GM12878 (cell line): Measurements from ENCODE around the gene CACHD1. TPM values are rescaled to one million over a fixed set of nuclear protein-coding genes. Genes with fewer than 3 reads are reported as not detected.

Experiments used
- ATAC-seq: fragments of 200-7000 bp; cut with Tn5 transposase; 3 replicates; pipeline ENCODE4 v1.9.1; 2020; ENCODE audit warnings: mild to moderate bottlenecking, moderate library complexity
- BruUV-seq: library from RNA; stranded (reverse); fragments of 400-500 nt; replicated peaks from 2 replicates; lab custom pipeline; 2021; lab: Mats Ljungman, UMichigan
- CTCF ChIA-PET: fragments of 300-600 bp; sonication (Branson Sonifier 250); formaldehyde crosslinking; extraction: SDS; loops from one replicate; lab custom pipeline; 2021; ENCODE audit warnings: inconsistent platforms; lab: Yijun Ruan, JAX
- POLR2A ChIA-PET: fragments of 350-600 bp; formaldehyde crosslinking; extraction: SDS; loops from one replicate; lab custom pipeline; 2021; ENCODE audit warnings: inconsistent platforms; lab: Charles Lee
- RAD21 ChIA-PET: fragments of 300-600 bp; sonication (Branson Sonifier 250); formaldehyde crosslinking; loops from one replicate; lab custom pipeline; 2023; ENCODE audit warnings: antibody characterized with exemption; ENCODE audit not compliant: unreplicated experiment; lab: Charles Lee
- SMC1A ChIA-PET: fragments of 300-600 bp; sonication (Branson Sonifier 250); formaldehyde crosslinking; loops from one replicate; lab custom pipeline; 2023; ENCODE audit not compliant: unreplicated experiment, uncharacterized antibody; lab: Charles Lee
- DNase-seq: peaks from one replicate; pipeline ENCODE4 v3.0.0-alpha.2; 2011; ENCODE audit warnings: low read depth, low spot score
- FAIRE-seq: peaks from 3 replicates; lab custom pipeline; 2011; peaks lifted over from hg19 to GRCh38; lab: Jason Lieb, UNC
- H2AFZ ChIP-seq: 2 replicates; pipeline ENCODE4 v1.6.0; 2011; ENCODE audit warnings: low read depth, low read length, control low read depth; ENCODE audit not compliant: control insufficient read depth
- H3K27ac ChIP-seq: 2 replicates; pipeline ENCODE4 v1.5.1; 2011; ENCODE audit warnings: control low read depth; ENCODE audit not compliant: control insufficient read depth, insufficient read depth
- H3K27me3 ChIP-seq, 2 experiments: replicated peaks in 1 of 2; 2 replicates each; pipeline versions ENCODE4 v1.6.0 to v1.6.1; 2011; ENCODE audit warnings: low read length in 1 of 2; ENCODE audit not compliant: control insufficient read depth in 2 of 2, insufficient read depth in 2 of 2
- H3K36me3 ChIP-seq, 2 experiments: 2 replicates each; pipeline ENCODE4 v1.5.1; 2011; ENCODE audit warnings: low read length in 1 of 2; ENCODE audit not compliant: control insufficient read depth in 2 of 2, insufficient read depth in 2 of 2
- H3K4me1 ChIP-seq: 2 replicates; pipeline ENCODE4 v1.6.1; 2011; ENCODE audit warnings: mild to moderate bottlenecking, low read length, moderate library complexity, mixed read lengths; ENCODE audit not compliant: control insufficient read depth, insufficient read depth
- H3K4me2 ChIP-seq: 2 replicates; pipeline ENCODE4 v1.6.0; 2011; ENCODE audit warnings: control low read depth; ENCODE audit not compliant: control insufficient read depth, insufficient read depth
- H3K4me3 ChIP-seq: fragments of 200-600 bp; sonication (generic); 2 replicates; pipeline ENCODE4 v1.5.1; 2016
- H3K79me2 ChIP-seq: 2 replicates; pipeline ENCODE4 v1.6.0; 2011; ENCODE audit warnings: low read length; ENCODE audit not compliant: control insufficient read depth, insufficient read depth
- H3K9ac ChIP-seq: 2 replicates; pipeline ENCODE4 v1.8.0; 2011; ENCODE audit warnings: low read length, control low read depth, mixed read lengths; ENCODE audit not compliant: control insufficient read depth, insufficient read depth
- H3K9me3 ChIP-seq: replicated peaks from 3 replicates; pipeline ENCODE4 v1.5.1; 2011; ENCODE audit warnings: mild to moderate bottlenecking, low read length; ENCODE audit not compliant: control insufficient read depth, insufficient read depth
- H4K20me1 ChIP-seq: 2 replicates; pipeline ENCODE4 v1.6.0; 2011; ENCODE audit not compliant: control insufficient read depth, insufficient read depth
- CBX3 ChIP-seq: fragments of 200-600 bp; sonication (generic); IDR thresholded peaks from 2 replicates; pipeline ENCODE4 v1.6.1; 2016; ENCODE audit warnings: low read depth, borderline replicate concordance
- FOS ChIP-seq: IDR thresholded peaks from 3 replicates; pipeline ENCODE4 v1.6.1; 2011; ENCODE audit warnings: borderline replicate concordance; ENCODE audit not compliant: insufficient read length; ENCODE audit errors: extremely low read depth
- FOXM1 ChIP-seq: IDR thresholded peaks from 2 replicates; pipeline ENCODE4 v1.6.1; 2012; ENCODE audit warnings: low read depth, mild to moderate bottlenecking, inconsistent platforms, low read length, moderate library complexity
- HDAC2 ChIP-seq: fragments of 200-600 bp; sonication (generic); IDR thresholded peaks from 2 replicates; pipeline ENCODE4 v1.6.1; 2017
- POLR2AphosphoS2 ChIP-seq: IDR thresholded peaks from 2 replicates; pipeline ENCODE4 v1.6.1; 2011; ENCODE audit warnings: low read depth, mild to moderate bottlenecking, low read length, improper control_type of control experiment, moderate library complexity
- ZBTB33 ChIP-seq: fragments of 450-650 bp; IDR thresholded peaks from 2 replicates; pipeline ENCODE4 v1.6.1; 2017; ENCODE audit warnings: mild to moderate bottlenecking
- WGBS: methylation state at CpG from one replicate; pipeline ENCODE4 v1.1.6; 2016; ENCODE audit warnings: low lambda C conversion rate; ENCODE audit not compliant: insufficient replicate concordance, insufficient coverage; ENCODE audit errors: missing lambda C conversion rate; 5-methylcytosine and 5-hydroxymethylcytosine counted together
- in situ Hi-C: fragments of 300-500 bp; cut with MboI; formaldehyde crosslinking; loops from 9 replicates; pipeline ENCODE4 v1.14.3; 2018; ENCODE audit warnings: mixed read lengths
- intact Hi-C: fragments of 100-400 bp; cut with micrococcal nuclease; formaldehyde crosslinking; loops from one replicate; pipeline ENCODE4 v1.14.2; 2022; ENCODE audit not compliant: unreplicated experiment
- polyA plus RNA-seq, 11 experiments: library from polyadenylated mRNA; depleted of rRNA in 4 of 11; unstranded in 6 of 11; stranded (reverse) in 5 of 11; fragments of >200 nt; fragmentation: Nextera tagmentation in 4 of 11; fragmentation: Illumina TruSeq in 1 of 11; extraction: Ambion mirVana in 4 of 11; extraction: Trizol in 1 of 11; gene quantifications; 1 replicate in 1 of 11; 2 replicates in 10 of 11; pipeline versions ENCODE4 v1.2.1 to v1.2.3, GENCODE V29; 2011 to 2016; ENCODE audit warnings: inconsistent platforms in 2 of 11, missing spikeins in 2 of 11, low read depth in 1 of 11
- total RNA-seq, 4 experiments: library from RNA; depleted of rRNA in 3 of 4; stranded (reverse); fragments of >200 nt in 3 of 4; fragmentation: Illumina TruSeq in 1 of 4; extraction: Trizol in 1 of 4; gene quantifications; 2 replicates each; pipeline versions ENCODE4 v1.2.1 to v1.2.3, GENCODE V29; 2013 to 2021

The CACHD1 gene
- total and polyA plus RNA-seq, 10 of the 15 experiments (the other 5 are each of a cell fraction or from before 2014, with no cell fraction given): 0.03 TPM; not detected in 9

GRCh38 chr1:64616039-64616438, 146.1 kb downstream of the CACHD1 start:
- H3K27me3 ChIP-seq: no peaks in the 10 kb centered on the region
- H3K4me1 ChIP-seq: no peaks in the 10 kb centered on the region
- ChIA-PET SMC1A (no interaction called here), CTCF (no interaction called here), RAD21 (no interaction called here), POLR2A (interaction anchor here (0.6 kb wide), 1 partner anchor 14 kb away, joined by 3 read pairs; no protein-coding TSS in a partner anchor)
- H4K20me1 ChIP-seq: no peaks in the 10 kb centered on the region
- H3K4me2 ChIP-seq: no peak overlapping the region
- no peaks in the 10 kb centered on the region for H3K9me3 ChIP-seq
- BruUV-seq: no TSS peak
- H3K79me2 ChIP-seq: no peaks in the 10 kb centered on the region
- TF ChIP-seq FOXM1 (no peak), POLR2AphosphoS2 (no peak), FOS (no peak), CBX3 (no peak), HDAC2 (no peak)
- 0% methylated on average over 2 of the region's 2 CpGs for WGBS
- no peak overlapping the region for H3K27ac ChIP-seq
- intact Hi-C loops: no loop called here
- no peaks in the 10 kb centered on the region for H3K36me3 ChIP-seq
- H3K4me3 ChIP-seq: no peak overlapping the region
- in situ Hi-C loops: no loop called here
- no peak overlapping the region for H2AFZ ChIP-seq
- ATAC-seq (no peak), FAIRE-seq (no peak), DNase-seq (no peak)
- H3K9ac ChIP-seq: no peak overlapping the region

- RAD21 ChIA-PET: no interaction called here
- Histone ChIP-seq H3K4me1 (no peaks in the 10 kb centered on the region), H3K9me3 (no peaks in the 10 kb centered on the region), H3K4me2 (no peak overlapping the region), H2AFZ (no peak overlapping the region), H4K20me1 (no peaks in the 10 kb centered on the region), H3K27ac (no peak overlapping the region), H3K27me3 (no peaks in the 10 kb centered on the region), H3K9ac (no peak overlapping the region), H3K4me3 (no peak overlapping the region), H3K36me3 (no peaks in the 10 kb centered on the region), H3K79me2 (no peaks in the 10 kb centered on the region)
- FAIRE-seq (no peak), ATAC-seq (no peak), DNase-seq (no peak)
- intact Hi-C loops: no loop called here
- in situ Hi-C loops: no loop called here
- WGBS: 23% methylated on average over 4 of the region's 4 CpGs
- SMC1A ChIA-PET: no interaction called here
- BruUV-seq: no TSS peak
- TF ChIP-seq ZBTB33: no peak
- POLR2A ChIA-PET: no interaction called here
- CTCF ChIA-PET: no interaction called here
Observed at GRCh38 chr1:64623750-64624191, 153.8 kb downstream of the CACHD1 start.
